A549 (cell line): Measurements from ENCODE around the gene PNMA8B. TPM values are rescaled to one million over a fixed set of nuclear protein-coding genes. Genes with fewer than 3 reads are reported as not detected.

Source experiments
- ATAC-seq, 2 experiments: fragments of 200-7000 bp in 1 of 2; fragments of >200 bp in 1 of 2; cut with Nextera tagmentation in 1 of 2; cut with Tn5 transposase in 1 of 2; 3 replicates each; pipeline versions ENCODE4 v1.8.0 to v1.9.1; 2018 to 2020; ENCODE audit warnings: mild to moderate bottlenecking in 1 of 2, moderate library complexity in 1 of 2
- CTCF ChIA-PET: fragments of 300-600 bp; sonication (Branson Sonifier 250); formaldehyde crosslinking; extraction: SDS; loops from one replicate; lab custom pipeline; 2021; ENCODE audit warnings: antibody characterized with exemption, inconsistent platforms; lab: Yijun Ruan, JAX
- POLR2A ChIA-PET: fragments of 350-600 bp; formaldehyde crosslinking; extraction: SDS; loops from one replicate; lab custom pipeline; 2021; ENCODE audit warnings: antibody characterized with exemption, inconsistent platforms; lab: Yijun Ruan, JAX
- DNase-seq, 2 experiments: peaks; one replicate each; pipeline versions ENCODE4 v3.0.0 to v3.0.0-alpha.2; 2011 to 2016; ENCODE audit warnings: low read depth in 1 of 2, low spot score in 1 of 2
- FAIRE-seq: peaks from 2 replicates; lab custom pipeline; 2011; peaks lifted over from hg19 to GRCh38; lab: Jason Lieb, UNC
- H3K27ac ChIP-seq, 2 experiments: fragments of >200 bp; sonication (Bioruptor Twin); formaldehyde crosslinking; 3 replicates each; pipeline ENCODE4 v1.5.1; 2016 to 2017
- H3K4me1 ChIP-seq: fragments of >200 bp; sonication (Bioruptor Twin); formaldehyde crosslinking; 3 replicates; pipeline ENCODE4 v1.6.1; 2016
- H3K4me2 ChIP-seq: fragments of >200 bp; sonication (Bioruptor Twin); formaldehyde crosslinking; 3 replicates; pipeline ENCODE4 v1.6.1; 2016
- H3K4me3 ChIP-seq: fragments of >200 bp; sonication (Bioruptor Twin); formaldehyde crosslinking; 3 replicates; pipeline ENCODE4 v1.5.1; 2016
- H3K9me3 ChIP-seq: fragments of >200 bp; sonication (Bioruptor Twin); formaldehyde crosslinking; 3 replicates; pipeline ENCODE4 v1.6.1; 2016
- BHLHE40 ChIP-seq: IDR thresholded peaks from 2 replicates; pipeline ENCODE4 v1.6.1; 2012; ENCODE audit warnings: low read depth, low read length, inconsistent platforms
- CHD4 ChIP-seq: fragments of 200-600 bp; sonication (generic); IDR thresholded peaks from 2 replicates; pipeline ENCODE4 v1.6.1; 2016; ENCODE audit warnings: antibody characterized with exemption, mild to moderate bottlenecking, borderline replicate concordance
- EHF ChIP-seq: fragments of 250-450 bp; sonication (Bioruptor Pico); IDR thresholded peaks from 2 replicates; pipeline ENCODE4 v1.5.0; 2020; ENCODE audit warnings: mild to moderate bottlenecking
- EHMT2 ChIP-seq: fragments of 200-600 bp; sonication (generic); IDR thresholded peaks from 2 replicates; pipeline ENCODE4 v1.6.1; 2016; ENCODE audit warnings: antibody characterized with exemption, low read depth, mild to moderate bottlenecking, moderate library complexity
- GATA3 ChIP-seq: IDR thresholded peaks from 2 replicates; pipeline ENCODE4 v1.6.1; 2012; ENCODE audit warnings: borderline replicate concordance
- HDAC2 ChIP-seq: fragments of 200-600 bp; sonication (generic); IDR thresholded peaks from 2 replicates; pipeline ENCODE4 v1.6.1; 2016
- JUN ChIP-seq, 2 experiments: fragments of >200 bp; sonication (Bioruptor Twin); formaldehyde crosslinking; IDR thresholded peaks; 2 replicates in 1 of 2; 3 replicates in 1 of 2; pipeline ENCODE4 v1.6.1; 2016 to 2017
- JUNB ChIP-seq: fragments of >200 bp; sonication (Bioruptor Twin); formaldehyde crosslinking; IDR thresholded peaks from 2 replicates; pipeline ENCODE4 v1.6.1; 2016
- MAZ ChIP-seq: fragments of 150-350 bp; IDR thresholded peaks from 2 replicates; pipeline ENCODE4 v1.6.1; 2014; ENCODE audit warnings: antibody characterized with exemption, low read depth, low read length, borderline replicate concordance
- MYC ChIP-seq: IDR thresholded peaks from 2 replicates; pipeline ENCODE4 v1.6.1; 2012; ENCODE audit warnings: mild to moderate bottlenecking, inconsistent platforms, low read length, improper control_type of control experiment, borderline replicate concordance
- POLR2AphosphoS2 ChIP-seq: conservative IDR thresholded peaks from 2 replicates; pipeline ENCODE4 v1.6.1; 2012; ENCODE audit warnings: low read length, improper control_type of control experiment, inconsistent platforms
- RCOR1 ChIP-seq: fragments of 150-350 bp; IDR thresholded peaks from 2 replicates; pipeline ENCODE4 v1.6.1; 2014; ENCODE audit warnings: antibody characterized with exemption, low read length, low read depth
- RFX5 ChIP-seq: fragments of 450-650 bp; IDR thresholded peaks from 2 replicates; pipeline ENCODE4 v1.7.1; 2014; ENCODE audit warnings: antibody characterized with exemption, mild to moderate bottlenecking, moderate library complexity
- RNF2 ChIP-seq: fragments of 200-600 bp; sonication (generic); IDR thresholded peaks from 2 replicates; pipeline ENCODE4 v1.6.1; 2016; ENCODE audit warnings: low read depth, mild to moderate bottlenecking, antibody characterized with exemption, moderate library complexity, borderline replicate concordance
- WGBS: methylation state at CpG from one replicate; pipeline ENCODE4 v1.1.6; 2017; ENCODE audit errors: missing lambda C conversion rate; 5-methylcytosine and 5-hydroxymethylcytosine counted together
- polyA plus RNA-seq, 4 experiments: library from polyadenylated mRNA; depleted of rRNA in 3 of 4; stranded (reverse); fragments of >200 nt; fragmentation: RNase III in 1 of 4; extraction: RNeasy Plus Mini Kit Qiagen cat#74134 plus additional on column Dnase treatment in 1 of 4; gene quantifications; 2 replicates in 3 of 4; 3 replicates in 1 of 4; pipeline ENCODE4 v1.2.3, GENCODE V29; 2011 to 2017
- TF ChIP-seq, protein P1 (sequence below): fragments of 200-600 bp; sonication (generic); IDR thresholded peaks from 2 replicates; pipeline ENCODE4 v1.6.1; 2016; ENCODE audit warnings: antibody characterized with exemption, mild to moderate bottlenecking, moderate library complexity
- TF ChIP-seq, protein P2 (sequence below): IDR thresholded peaks from 2 replicates; pipeline ENCODE4 v1.6.1; 2012
- TF ChIP-seq, protein P3 (sequence below): fragments of >200 bp; sonication (Bioruptor Twin); formaldehyde crosslinking; IDR thresholded peaks from 3 replicates; pipeline ENCODE4 v1.6.1; 2016
- TF ChIP-seq, protein P4 (sequence below): fragments of 450-650 bp; IDR thresholded peaks from 2 replicates; pipeline ENCODE4 v1.6.1; 2014; ENCODE audit warnings: antibody characterized with exemption
- TF ChIP-seq, protein P5 (sequence below): fragments of >200 bp; sonication (Bioruptor Twin); formaldehyde crosslinking; IDR thresholded peaks from 2 replicates; pipeline ENCODE4 v1.6.1; 2016

PNMA8B gene
- polyA plus RNA-seq, 2 of the 4 experiments (the other 2 are of a cell fraction): not detected

DNA sequence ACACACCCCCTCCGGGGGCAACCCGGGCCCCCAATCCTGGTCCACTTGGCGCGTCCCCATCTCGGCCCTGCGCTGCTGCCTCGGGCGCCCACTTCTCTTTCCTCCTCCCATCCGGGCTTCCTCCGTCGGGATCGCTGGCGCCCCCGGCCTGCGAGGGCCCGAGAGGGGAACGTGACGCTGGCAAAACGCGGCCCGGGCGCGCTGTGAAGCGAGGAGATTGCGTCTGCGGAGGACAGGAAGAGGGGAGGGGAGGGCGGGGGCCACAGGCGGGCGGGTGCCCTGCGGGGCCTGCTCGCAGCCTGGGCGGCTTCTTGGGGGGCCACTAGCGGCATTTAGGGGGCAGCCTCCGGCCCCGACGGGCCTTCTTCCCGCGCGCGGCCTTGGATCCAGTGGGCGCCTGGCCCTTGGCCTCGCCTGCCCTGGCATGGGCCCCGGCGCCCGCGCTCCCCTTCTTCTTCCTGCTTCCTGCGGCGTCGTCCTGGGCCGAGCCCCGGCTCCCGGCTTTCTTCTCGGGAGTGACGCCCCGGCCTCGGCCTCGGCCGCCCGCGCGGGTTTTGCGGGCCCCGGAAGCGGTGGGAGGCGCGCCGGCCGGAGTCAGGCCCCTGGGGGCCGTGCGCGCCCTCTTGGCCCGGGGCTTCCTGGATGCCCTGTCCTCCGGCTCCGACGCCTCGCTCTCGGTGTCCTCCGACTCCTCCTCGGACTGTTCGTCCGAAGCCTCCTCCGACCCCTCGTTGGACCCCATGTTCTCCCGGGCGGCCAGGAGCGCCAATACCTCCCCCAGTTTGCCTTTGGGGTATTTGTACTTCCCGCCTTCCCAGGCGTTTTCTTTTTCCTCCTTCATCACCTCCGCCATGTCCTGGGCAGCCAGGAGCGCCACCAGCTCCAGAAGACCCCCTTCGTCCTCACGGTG is 2.2 kb downstream of the PNMA8B start:
- WGBS: 84% methylated on average over 88 of the region's 92 CpGs
- TF ChIP-seq CHD4: no peak
- no peak for TF ChIP-seq HDAC2
- no peak for TF ChIP-seq RCOR1
- no peak for TF ChIP-seq RNF2
- no peak for TF ChIP-seq MYC
- TF ChIP-seq BHLHE40: no peak
- no peak for TF ChIP-seq JUNB
- TF ChIP-seq JUN (IDR thresholded peaks at IDR 0.05): no peak
- no peak for TF ChIP-seq MAZ
- TF ChIP-seq RFX5: no peak
- TF ChIP-seq, protein P1, sequence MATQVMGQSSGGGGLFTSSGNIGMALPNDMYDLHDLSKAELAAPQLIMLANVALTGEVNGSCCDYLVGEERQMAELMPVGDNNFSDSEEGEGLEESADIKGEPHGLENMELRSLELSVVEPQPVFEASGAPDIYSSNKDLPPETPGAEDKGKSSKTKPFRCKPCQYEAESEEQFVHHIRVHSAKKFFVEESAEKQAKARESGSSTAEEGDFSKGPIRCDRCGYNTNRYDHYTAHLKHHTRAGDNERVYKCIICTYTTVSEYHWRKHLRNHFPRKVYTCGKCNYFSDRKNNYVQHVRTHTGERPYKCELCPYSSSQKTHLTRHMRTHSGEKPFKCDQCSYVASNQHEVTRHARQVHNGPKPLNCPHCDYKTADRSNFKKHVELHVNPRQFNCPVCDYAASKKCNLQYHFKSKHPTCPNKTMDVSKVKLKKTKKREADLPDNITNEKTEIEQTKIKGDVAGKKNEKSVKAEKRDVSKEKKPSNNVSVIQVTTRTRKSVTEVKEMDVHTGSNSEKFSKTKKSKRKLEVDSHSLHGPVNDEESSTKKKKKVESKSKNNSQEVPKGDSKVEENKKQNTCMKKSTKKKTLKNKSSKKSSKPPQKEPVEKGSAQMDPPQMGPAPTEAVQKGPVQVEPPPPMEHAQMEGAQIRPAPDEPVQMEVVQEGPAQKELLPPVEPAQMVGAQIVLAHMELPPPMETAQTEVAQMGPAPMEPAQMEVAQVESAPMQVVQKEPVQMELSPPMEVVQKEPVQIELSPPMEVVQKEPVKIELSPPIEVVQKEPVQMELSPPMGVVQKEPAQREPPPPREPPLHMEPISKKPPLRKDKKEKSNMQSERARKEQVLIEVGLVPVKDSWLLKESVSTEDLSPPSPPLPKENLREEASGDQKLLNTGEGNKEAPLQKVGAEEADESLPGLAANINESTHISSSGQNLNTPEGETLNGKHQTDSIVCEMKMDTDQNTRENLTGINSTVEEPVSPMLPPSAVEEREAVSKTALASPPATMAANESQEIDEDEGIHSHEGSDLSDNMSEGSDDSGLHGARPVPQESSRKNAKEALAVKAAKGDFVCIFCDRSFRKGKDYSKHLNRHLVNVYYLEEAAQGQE: no peak
- TF ChIP-seq EHF (CRISPR knock-in tag): no peak
- TF ChIP-seq POLR2AphosphoS2: no peak
- TF ChIP-seq, protein P2, sequence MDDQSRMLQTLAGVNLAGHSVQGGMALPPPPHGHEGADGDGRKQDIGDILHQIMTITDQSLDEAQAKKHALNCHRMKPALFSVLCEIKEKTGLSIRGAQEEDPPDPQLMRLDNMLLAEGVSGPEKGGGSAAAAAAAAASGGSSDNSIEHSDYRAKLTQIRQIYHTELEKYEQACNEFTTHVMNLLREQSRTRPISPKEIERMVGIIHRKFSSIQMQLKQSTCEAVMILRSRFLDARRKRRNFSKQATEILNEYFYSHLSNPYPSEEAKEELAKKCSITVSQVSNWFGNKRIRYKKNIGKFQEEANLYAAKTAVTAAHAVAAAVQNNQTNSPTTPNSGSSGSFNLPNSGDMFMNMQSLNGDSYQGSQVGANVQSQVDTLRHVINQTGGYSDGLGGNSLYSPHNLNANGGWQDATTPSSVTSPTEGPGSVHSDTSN: no peak
- TF ChIP-seq EHMT2: no peak
- TF ChIP-seq, protein P3, sequence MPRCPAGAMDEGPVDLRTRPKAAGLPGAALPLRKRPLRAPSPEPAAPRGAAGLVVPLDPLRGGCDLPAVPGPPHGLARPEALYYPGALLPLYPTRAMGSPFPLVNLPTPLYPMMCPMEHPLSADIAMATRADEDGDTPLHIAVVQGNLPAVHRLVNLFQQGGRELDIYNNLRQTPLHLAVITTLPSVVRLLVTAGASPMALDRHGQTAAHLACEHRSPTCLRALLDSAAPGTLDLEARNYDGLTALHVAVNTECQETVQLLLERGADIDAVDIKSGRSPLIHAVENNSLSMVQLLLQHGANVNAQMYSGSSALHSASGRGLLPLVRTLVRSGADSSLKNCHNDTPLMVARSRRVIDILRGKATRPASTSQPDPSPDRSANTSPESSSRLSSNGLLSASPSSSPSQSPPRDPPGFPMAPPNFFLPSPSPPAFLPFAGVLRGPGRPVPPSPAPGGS: no peak
- TF ChIP-seq GATA3: no peak
- ATAC-seq (no peak), FAIRE-seq (no peak), DNase-seq (no peak)
- POLR2A ChIA-PET: interaction anchor here (0.6 kb wide), 1 partner anchor 93 kb away, joined by 3 read pairs; no protein-coding TSS in a partner anchor
- Histone ChIP-seq H3K27ac (no peak overlapping the region), H3K4me2 (no peak overlapping the region), H3K9me3 (no peaks in the 10 kb centered on the region), H3K4me3 (no peak overlapping the region), H3K4me1 (peaks cover 5% of the 10 kb centered on the region; the same call in 1 of the 3 replicates)
- CTCF ChIA-PET: interaction anchor here (0.6 to 6.7 kb wide), 3 partner anchors 92 to 1779 kb away, joined by 3 to 76 read pairs (median 45); no protein-coding TSS in a partner anchor

DNA sequence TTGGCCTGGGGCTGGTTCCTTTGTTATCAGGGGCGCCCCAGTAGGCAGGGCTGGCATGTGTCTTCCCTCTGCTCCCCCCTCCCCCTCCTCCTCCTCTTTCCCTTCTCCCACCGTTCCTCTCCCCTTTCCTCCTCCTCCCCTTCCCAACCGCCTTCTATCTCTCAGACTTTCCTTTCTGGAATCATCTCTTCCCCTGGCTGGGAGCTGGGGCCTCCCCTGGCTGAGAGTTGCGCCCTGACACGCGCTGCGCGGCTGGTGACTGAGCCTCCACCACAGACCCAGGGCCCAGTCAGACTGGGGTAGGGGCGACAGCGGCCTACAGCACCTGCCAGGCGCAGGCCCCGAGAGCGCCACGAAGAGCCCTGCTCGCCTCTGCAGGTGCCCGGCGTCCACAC is 2.8 kb downstream of the PNMA8B start:
- WGBS: 83% methylated on average over 17 of the region's 17 CpGs
- ChIA-PET CTCF (interaction anchor here (0.6 to 6.7 kb wide), 8 partner anchors 38 to 415 kb away, joined by 3 to 76 read pairs (median 14); no protein-coding TSS in a partner anchor), POLR2A (interaction anchor here (0.6 kb wide), 1 partner anchor 92 kb away, joined by 3 read pairs; no protein-coding TSS in a partner anchor)
- TF ChIP-seq, protein P4, sequence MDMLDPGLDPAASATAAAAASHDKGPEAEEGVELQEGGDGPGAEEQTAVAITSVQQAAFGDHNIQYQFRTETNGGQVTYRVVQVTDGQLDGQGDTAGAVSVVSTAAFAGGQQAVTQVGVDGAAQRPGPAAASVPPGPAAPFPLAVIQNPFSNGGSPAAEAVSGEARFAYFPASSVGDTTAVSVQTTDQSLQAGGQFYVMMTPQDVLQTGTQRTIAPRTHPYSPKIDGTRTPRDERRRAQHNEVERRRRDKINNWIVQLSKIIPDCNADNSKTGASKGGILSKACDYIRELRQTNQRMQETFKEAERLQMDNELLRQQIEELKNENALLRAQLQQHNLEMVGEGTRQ: no peak
- TF ChIP-seq, protein P3: no peak
- TF ChIP-seq, protein P5, sequence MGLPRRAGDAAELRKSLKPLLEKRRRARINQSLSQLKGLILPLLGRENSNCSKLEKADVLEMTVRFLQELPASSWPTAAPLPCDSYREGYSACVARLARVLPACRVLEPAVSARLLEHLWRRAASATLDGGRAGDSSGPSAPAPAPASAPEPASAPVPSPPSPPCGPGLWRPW: no peak
- no peaks in the 10 kb centered on the region for H3K9me3 ChIP-seq
- FAIRE-seq (no peak), DNase-seq (no peak), ATAC-seq (no peak)
- H3K4me3 ChIP-seq: no peak overlapping the region
- H3K4me1 ChIP-seq: peaks cover 6% of the 10 kb centered on the region; the same call in 1 of the 3 replicates
- no peak overlapping the region for H3K27ac ChIP-seq
- no peak overlapping the region for H3K4me2 ChIP-seq
